ENCODE measurements around the gene SIX2.

- TF ChIP-seq CTCF (IDR thresholded peaks at IDR 0.05) (no peak), POLR2A (IDR thresholded peaks at IDR 0.05) (no peak)
These were observed 11.3 kb downstream of the SIX2 start for GRCh38 chr2:44997963-44998362.

Data from lower leg skin (tissue), 3 donors.